Neural cell (in vitro differentiated cells): Measurements from ENCODE around the gene UBA1. TPM values are rescaled to one million over a fixed set of nuclear protein-coding genes. Genes with fewer than 3 reads are reported as not detected.

ENCODE experiments used
- H2AFZ ChIP-seq: fragments of 200-600, 300-800 bp; sonication (generic), shearing (Covaris generic); 2 replicates; pipeline ENCODE4 v1.6.0; 2014; ENCODE audit warnings: low read depth, mild to moderate bottlenecking, antibody characterized with exemption, low read length, moderate library complexity
- H3F3A ChIP-seq: fragments of 200-600 bp; shearing (Covaris generic); 2 replicates; pipeline ENCODE4 v1.6.1; 2016; ENCODE audit warnings: mild to moderate bottlenecking, moderate library complexity, mixed read lengths, antibody characterized with exemption, low read length; ENCODE audit not compliant: insufficient read depth, poor library complexity, severe bottlenecking
- H3K27ac ChIP-seq: fragments of 200-600, 300-800 bp; sonication (generic), shearing (Covaris generic); 2 replicates; pipeline ENCODE4 v1.5.1; 2014; ENCODE audit warnings: mild to moderate bottlenecking, low read length, moderate library complexity
- H3K27me3 ChIP-seq: fragments of 300-800, 200-600 bp; sonication (generic), shearing (Covaris generic); 2 replicates; pipeline ENCODE4 v1.6.0; 2014; ENCODE audit warnings: mild to moderate bottlenecking, low read depth, low read length, moderate library complexity; ENCODE audit not compliant: insufficient read depth
- H3K36me3 ChIP-seq: fragments of 300-800, 200-600 bp; sonication (generic), shearing (Covaris generic); 2 replicates; pipeline ENCODE4 v1.5.1; 2014; ENCODE audit warnings: mild to moderate bottlenecking, antibody characterized with exemption, low read length, moderate library complexity; ENCODE audit not compliant: insufficient read depth
- H3K4me2 ChIP-seq: fragments of 300-800, 200-600 bp; sonication (generic), shearing (Covaris generic); 2 replicates; pipeline ENCODE4 v1.6.0; 2014; ENCODE audit warnings: mild to moderate bottlenecking, low read length
- H3K4me3 ChIP-seq: fragments of 300-800, 200-600 bp; sonication (generic), shearing (Covaris generic); 2 replicates; pipeline ENCODE4 v1.5.1; 2014; ENCODE audit warnings: mild to moderate bottlenecking, low read length, moderate library complexity
- H3K79me2 ChIP-seq: fragments of 200-600 bp; shearing (Covaris generic); replicated peaks from 2 replicates; pipeline ENCODE4 v1.6.0; 2014; ENCODE audit warnings: mild to moderate bottlenecking, low read length, moderate library complexity; ENCODE audit not compliant: insufficient read depth
- H3K9ac ChIP-seq: fragments of 300-800, 200-600 bp; sonication (generic), shearing (Covaris generic); 2 replicates; pipeline ENCODE4 v1.6.1; 2016; ENCODE audit warnings: mild to moderate bottlenecking, low read length, mixed read lengths
- H3K9me2 ChIP-seq: fragments of 200-600 bp; shearing (Covaris generic); 2 replicates; pipeline ENCODE4 v1.6.1; 2016; ENCODE audit warnings: mild to moderate bottlenecking, low read length, mixed read lengths; ENCODE audit not compliant: insufficient read depth
- H3K9me3 ChIP-seq: fragments of 200-600, 300-800 bp; sonication (generic), shearing (Covaris generic); 2 replicates; pipeline ENCODE4 v1.6.1; 2016; ENCODE audit warnings: mild to moderate bottlenecking, mixed run types, low read length, moderate library complexity, mixed read lengths
- H4K20me1 ChIP-seq: fragments of 200-600 bp; shearing (Covaris generic); 2 replicates; pipeline ENCODE4 v1.6.1; 2016; ENCODE audit warnings: mild to moderate bottlenecking, mixed run types; ENCODE audit not compliant: insufficient read depth
- EP300 ChIP-seq: fragments of 450-650 bp; conservative IDR thresholded peaks from 2 replicates; pipeline ENCODE4 v1.6.1; 2014; ENCODE audit warnings: antibody characterized with exemption, mild to moderate bottlenecking, moderate library complexity; ENCODE audit not compliant: poor library complexity, severe bottlenecking
- EZH2 ChIP-seq: fragments of 200-600, 300-800 bp; shearing (Covaris generic), sonication (generic); IDR thresholded peaks from 2 replicates; pipeline ENCODE4 v1.6.1; 2014; ENCODE audit warnings: antibody characterized with exemption, low read length, borderline replicate concordance, mild to moderate bottlenecking; ENCODE audit not compliant: insufficient read depth, poor library complexity, severe bottlenecking
- MXI1 ChIP-seq: fragments of 450-650 bp; conservative IDR thresholded peaks from 2 replicates; pipeline ENCODE4 v1.6.1; 2014; ENCODE audit warnings: antibody characterized with exemption, mild to moderate bottlenecking; ENCODE audit not compliant: poor library complexity, severe bottlenecking
- POLR2AphosphoS5 ChIP-seq: IDR thresholded peaks from 2 replicates; pipeline ENCODE4 v1.6.1; 2012
- RAD21 ChIP-seq: fragments of 450-650 bp; conservative IDR thresholded peaks from 2 replicates; pipeline ENCODE4 v1.6.1; 2014; ENCODE audit warnings: antibody characterized with exemption, mild to moderate bottlenecking, moderate library complexity
- SMC3 ChIP-seq: fragments of 450-650 bp; conservative IDR thresholded peaks from 2 replicates; pipeline ENCODE4 v1.6.1; 2014; ENCODE audit warnings: antibody characterized with exemption, mild to moderate bottlenecking, moderate library complexity; ENCODE audit not compliant: poor library complexity
- TAF1 ChIP-seq: IDR thresholded peaks from 2 replicates; pipeline ENCODE4 v1.6.1; 2012; ENCODE audit warnings: low read depth
- polyA plus RNA-seq: library from polyadenylated mRNA; depleted of rRNA; stranded (reverse); fragments of >200 nt; gene quantifications from 2 replicates; pipeline ENCODE4 v1.2.3, GENCODE V29; 2014
- TF ChIP-seq, protein P1 (sequence below): IDR thresholded peaks from 2 replicates; pipeline ENCODE4 v1.6.1; 2012; ENCODE audit warnings: borderline replicate concordance
- TF ChIP-seq, protein P2 (sequence below): fragments of 450-650 bp; IDR thresholded peaks from 2 replicates; pipeline ENCODE4 v1.5.1; 2014; ENCODE audit warnings: antibody characterized with exemption, mild to moderate bottlenecking, moderate library complexity; ENCODE audit not compliant: poor library complexity, severe bottlenecking

UBA1 gene
- polyA plus RNA-seq, 1 donor from 2014 or later, result 132 TPM

DNA sequence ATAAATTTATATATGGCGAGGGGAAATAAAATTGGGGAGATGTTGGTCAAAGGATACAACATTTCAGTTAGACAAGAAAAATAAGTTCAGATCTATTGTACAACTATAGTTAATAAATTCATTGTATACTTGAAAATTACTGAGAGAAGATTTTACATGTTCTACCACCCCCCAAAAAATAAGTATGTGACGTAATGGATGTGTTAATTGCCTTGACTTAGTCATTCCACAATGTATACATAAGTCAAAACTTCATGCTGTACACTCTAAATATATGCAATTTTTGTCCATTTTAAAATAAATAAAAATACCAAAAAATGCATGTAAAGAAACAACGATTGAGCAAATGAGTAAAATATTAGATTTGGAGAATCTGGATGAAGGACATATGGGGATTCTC is 41.0 kb downstream of the UBA1 start:
- H3K9me3 ChIP-seq, result no peaks in the 10 kb centered on the region
- peak overlapping the region; percentile 62 for H3K4me2 ChIP-seq
- no peaks in the 10 kb centered on the region for H3K27me3 ChIP-seq
- H3K27ac ChIP-seq, result peak overlapping the region; percentile 98
- H3K4me3 ChIP-seq, result peak overlapping the region; percentile 83
- no peak overlapping the region for H2AFZ ChIP-seq
- H3K9me2 ChIP-seq, result no peaks in the 10 kb centered on the region
- TF ChIP-seq MXI1 (no peak), TAF1 (no peak), SMC3 (no peak), POLR2AphosphoS5 (no peak), EZH2 (no peak), RAD21 (no peak), EP300 (no peak)
- TF ChIP-seq, protein P1, sequence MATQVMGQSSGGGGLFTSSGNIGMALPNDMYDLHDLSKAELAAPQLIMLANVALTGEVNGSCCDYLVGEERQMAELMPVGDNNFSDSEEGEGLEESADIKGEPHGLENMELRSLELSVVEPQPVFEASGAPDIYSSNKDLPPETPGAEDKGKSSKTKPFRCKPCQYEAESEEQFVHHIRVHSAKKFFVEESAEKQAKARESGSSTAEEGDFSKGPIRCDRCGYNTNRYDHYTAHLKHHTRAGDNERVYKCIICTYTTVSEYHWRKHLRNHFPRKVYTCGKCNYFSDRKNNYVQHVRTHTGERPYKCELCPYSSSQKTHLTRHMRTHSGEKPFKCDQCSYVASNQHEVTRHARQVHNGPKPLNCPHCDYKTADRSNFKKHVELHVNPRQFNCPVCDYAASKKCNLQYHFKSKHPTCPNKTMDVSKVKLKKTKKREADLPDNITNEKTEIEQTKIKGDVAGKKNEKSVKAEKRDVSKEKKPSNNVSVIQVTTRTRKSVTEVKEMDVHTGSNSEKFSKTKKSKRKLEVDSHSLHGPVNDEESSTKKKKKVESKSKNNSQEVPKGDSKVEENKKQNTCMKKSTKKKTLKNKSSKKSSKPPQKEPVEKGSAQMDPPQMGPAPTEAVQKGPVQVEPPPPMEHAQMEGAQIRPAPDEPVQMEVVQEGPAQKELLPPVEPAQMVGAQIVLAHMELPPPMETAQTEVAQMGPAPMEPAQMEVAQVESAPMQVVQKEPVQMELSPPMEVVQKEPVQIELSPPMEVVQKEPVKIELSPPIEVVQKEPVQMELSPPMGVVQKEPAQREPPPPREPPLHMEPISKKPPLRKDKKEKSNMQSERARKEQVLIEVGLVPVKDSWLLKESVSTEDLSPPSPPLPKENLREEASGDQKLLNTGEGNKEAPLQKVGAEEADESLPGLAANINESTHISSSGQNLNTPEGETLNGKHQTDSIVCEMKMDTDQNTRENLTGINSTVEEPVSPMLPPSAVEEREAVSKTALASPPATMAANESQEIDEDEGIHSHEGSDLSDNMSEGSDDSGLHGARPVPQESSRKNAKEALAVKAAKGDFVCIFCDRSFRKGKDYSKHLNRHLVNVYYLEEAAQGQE, result no peak
- TF ChIP-seq, protein P2, sequence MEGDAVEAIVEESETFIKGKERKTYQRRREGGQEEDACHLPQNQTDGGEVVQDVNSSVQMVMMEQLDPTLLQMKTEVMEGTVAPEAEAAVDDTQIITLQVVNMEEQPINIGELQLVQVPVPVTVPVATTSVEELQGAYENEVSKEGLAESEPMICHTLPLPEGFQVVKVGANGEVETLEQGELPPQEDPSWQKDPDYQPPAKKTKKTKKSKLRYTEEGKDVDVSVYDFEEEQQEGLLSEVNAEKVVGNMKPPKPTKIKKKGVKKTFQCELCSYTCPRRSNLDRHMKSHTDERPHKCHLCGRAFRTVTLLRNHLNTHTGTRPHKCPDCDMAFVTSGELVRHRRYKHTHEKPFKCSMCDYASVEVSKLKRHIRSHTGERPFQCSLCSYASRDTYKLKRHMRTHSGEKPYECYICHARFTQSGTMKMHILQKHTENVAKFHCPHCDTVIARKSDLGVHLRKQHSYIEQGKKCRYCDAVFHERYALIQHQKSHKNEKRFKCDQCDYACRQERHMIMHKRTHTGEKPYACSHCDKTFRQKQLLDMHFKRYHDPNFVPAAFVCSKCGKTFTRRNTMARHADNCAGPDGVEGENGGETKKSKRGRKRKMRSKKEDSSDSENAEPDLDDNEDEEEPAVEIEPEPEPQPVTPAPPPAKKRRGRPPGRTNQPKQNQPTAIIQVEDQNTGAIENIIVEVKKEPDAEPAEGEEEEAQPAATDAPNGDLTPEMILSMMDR, result no peak
- H3K9ac ChIP-seq, result peak overlapping the region; percentile 98
- no peaks in the 10 kb centered on the region for H4K20me1 ChIP-seq
- H3K79me2 ChIP-seq, result peaks cover 49% of the 10 kb centered on the region
- no peaks in the 10 kb centered on the region for H3K36me3 ChIP-seq
- H3F3A ChIP-seq, result no peaks in the 10 kb centered on the region

DNA sequence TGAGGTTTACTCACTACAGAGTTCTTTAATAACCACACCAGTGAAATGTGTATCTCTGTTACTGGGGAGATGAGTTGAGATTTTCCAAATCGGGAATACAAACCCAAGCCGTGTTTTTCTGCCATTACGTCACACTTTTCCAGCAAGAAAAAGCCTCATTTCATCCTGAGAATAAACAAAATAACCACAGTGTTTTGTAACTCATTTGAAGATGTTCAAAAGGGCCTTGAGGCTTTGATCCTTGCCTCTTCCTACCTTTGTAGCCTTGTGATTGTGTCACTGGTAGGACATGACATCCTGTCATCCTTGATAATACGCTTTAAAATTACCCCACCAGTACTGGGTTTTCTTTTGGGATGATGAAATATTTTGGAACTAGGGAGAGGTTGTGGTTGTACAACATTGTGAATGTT is 42.1 kb downstream of the UBA1 start:
- no peaks in the 10 kb centered on the region for H3K36me3 ChIP-seq
- no peaks in the 10 kb centered on the region for H3F3A ChIP-seq
- peak overlapping the region; percentile 20 for H3K9ac ChIP-seq
- peaks cover 55% of the 10 kb centered on the region for H3K79me2 ChIP-seq
- H3K27ac ChIP-seq, result peak overlapping the region; percentile 98
- peak overlapping the region; percentile 83 for H3K4me3 ChIP-seq
- H3K9me3 ChIP-seq, result no peaks in the 10 kb centered on the region
- no peak for TF ChIP-seq TAF1
- no peak for TF ChIP-seq POLR2AphosphoS5
- TF ChIP-seq, protein P2, result no peak
- no peak for TF ChIP-seq EZH2
- no peak for TF ChIP-seq EP300
- no peak for TF ChIP-seq RAD21
- TF ChIP-seq, protein P1, result no peak
- TF ChIP-seq MXI1, result no peak
- H2AFZ ChIP-seq, result no peak overlapping the region
- H4K20me1 ChIP-seq, result no peaks in the 10 kb centered on the region
- no peaks in the 10 kb centered on the region for H3K27me3 ChIP-seq
- H3K4me2 ChIP-seq, result peak overlapping the region; percentile 48
- no peaks in the 10 kb centered on the region for H3K9me2 ChIP-seq
